T-helper 2 cell treated with Interferon-gamma antibody and Interleukin-4, amounts not matched to agents 5 μg/mL and 100 μg/mL, for 36 hours (primary cell): ENCODE results near the gene DERL2.
A peak's percentile ranks its signal among the peaks of the same experiment; 100 is the strongest.

Source experiments
- DNase-seq: peaks from one replicate; pipeline ENCODE4 v3.0.0; 2021; ENCODE audit warnings: low spot score
- H3K27ac Mint-ChIP-seq: one replicate; pipeline ENCODE4 v1.8.0; 2021; ENCODE audit warnings: mild to moderate bottlenecking, mixed read lengths
- H3K27me3 Mint-ChIP-seq: one replicate; pipeline ENCODE4 v1.8.0; 2021; ENCODE audit warnings: low read depth, mixed read lengths
- H3K36me3 Mint-ChIP-seq: one replicate; pipeline ENCODE4 v1.8.0; 2021; ENCODE audit warnings: low read depth, mixed read lengths
- H3K4me1 Mint-ChIP-seq: one replicate; pipeline ENCODE4 v1.8.0; 2021; ENCODE audit warnings: low read depth, mixed read lengths
- H3K4me3 Mint-ChIP-seq: one replicate; pipeline ENCODE4 v1.8.0; 2022; ENCODE audit warnings: mild to moderate bottlenecking, moderate library complexity, mixed read lengths
- H3K9me3 Mint-ChIP-seq: one replicate; pipeline ENCODE4 v1.8.0; 2021; ENCODE audit warnings: mixed read lengths

The DERL2 gene

DNA sequence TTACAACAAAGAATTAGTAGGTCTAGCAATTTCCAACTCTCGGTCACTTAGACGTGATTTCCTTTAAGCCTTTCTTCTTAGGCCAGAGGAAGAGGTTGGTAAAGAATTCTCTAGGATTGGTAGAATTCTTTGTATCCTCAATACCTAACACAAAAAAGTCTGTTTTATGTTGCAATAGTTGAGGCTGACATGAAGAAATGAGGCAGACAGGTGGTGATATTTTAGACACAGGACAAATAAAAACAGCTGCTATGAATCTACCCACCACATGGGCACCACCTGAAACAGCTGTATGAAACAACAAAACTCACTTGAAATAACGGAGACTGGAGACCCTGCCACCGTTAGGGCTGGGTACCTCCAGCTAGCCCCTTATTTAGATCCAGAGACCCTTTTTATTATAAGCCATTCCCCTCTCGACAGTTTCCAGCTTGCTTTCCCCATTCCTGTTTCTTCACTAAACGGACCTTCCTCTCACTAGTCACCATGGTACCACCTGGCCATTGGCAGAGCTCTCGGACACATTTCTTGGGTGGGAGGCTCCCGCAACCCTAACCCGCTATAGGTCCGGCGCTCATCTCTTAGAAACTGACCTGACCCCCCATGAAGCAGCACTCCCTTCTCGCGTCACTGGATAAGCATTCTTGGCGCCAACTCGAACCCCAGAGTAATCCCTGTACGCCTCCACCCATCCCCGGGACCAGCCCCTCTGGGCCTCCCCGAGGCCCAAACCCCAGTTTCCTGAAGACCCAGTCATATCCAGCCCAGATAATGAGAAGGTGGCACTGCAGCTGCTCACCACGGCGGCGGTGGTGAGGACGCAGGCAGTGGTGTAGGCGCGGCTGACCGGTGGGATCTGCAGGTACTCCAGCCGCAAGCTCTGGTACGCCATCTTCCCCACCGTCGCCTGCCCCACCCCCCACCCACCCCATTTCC, at the start of gene DERL2:
Gene DERL2 (minus strand): TSS at position 909 of the 936 bp plus-strand sequence. CDS start 17 bp downstream, at position 892.
- Mint-ChIP-seq H3K27ac (peak within 1 kb of the TSS; percentile 97), H3K4me3 (peak within 1 kb of the TSS; percentile 99), H3K9me3 (no peaks in the 10 kb centered on the region), H3K4me1 (peaks cover 35% of the 10 kb centered on the region), H3K27me3 (no peaks in the 10 kb centered on the region), H3K36me3 (peaks cover 73% of the 10 kb centered on the region)
- no peak for DNase-seq

DNA sequence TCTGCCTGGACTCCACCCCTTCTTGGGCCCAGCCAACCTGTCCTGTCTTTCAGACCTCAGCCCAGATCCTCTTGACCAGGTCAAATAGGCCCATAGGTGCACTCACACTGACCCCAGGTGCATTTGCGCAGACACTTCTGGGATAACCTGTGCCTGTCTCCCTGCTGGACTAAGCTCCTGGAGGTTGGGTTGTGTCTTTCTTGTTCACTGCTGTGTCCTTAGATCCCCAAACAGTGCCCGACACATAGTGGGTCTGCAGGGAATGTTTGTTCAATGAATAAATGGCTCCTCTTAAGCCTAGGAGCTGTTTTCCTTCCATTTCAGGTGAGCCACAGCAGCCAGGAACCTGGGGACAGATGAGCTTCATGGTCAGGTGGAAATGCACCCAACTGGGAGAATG, 49.5 kb upstream of the DERL2 start:
- Mint-ChIP-seq H3K27ac (no peak overlapping the region), H3K27me3 (no peaks in the 10 kb centered on the region), H3K4me1 (no peaks in the 10 kb centered on the region), H3K4me3 (no peak overlapping the region), H3K36me3 (peaks cover 33% of the 10 kb centered on the region), H3K9me3 (no peaks in the 10 kb centered on the region)
- no peak for DNase-seq

DNA sequence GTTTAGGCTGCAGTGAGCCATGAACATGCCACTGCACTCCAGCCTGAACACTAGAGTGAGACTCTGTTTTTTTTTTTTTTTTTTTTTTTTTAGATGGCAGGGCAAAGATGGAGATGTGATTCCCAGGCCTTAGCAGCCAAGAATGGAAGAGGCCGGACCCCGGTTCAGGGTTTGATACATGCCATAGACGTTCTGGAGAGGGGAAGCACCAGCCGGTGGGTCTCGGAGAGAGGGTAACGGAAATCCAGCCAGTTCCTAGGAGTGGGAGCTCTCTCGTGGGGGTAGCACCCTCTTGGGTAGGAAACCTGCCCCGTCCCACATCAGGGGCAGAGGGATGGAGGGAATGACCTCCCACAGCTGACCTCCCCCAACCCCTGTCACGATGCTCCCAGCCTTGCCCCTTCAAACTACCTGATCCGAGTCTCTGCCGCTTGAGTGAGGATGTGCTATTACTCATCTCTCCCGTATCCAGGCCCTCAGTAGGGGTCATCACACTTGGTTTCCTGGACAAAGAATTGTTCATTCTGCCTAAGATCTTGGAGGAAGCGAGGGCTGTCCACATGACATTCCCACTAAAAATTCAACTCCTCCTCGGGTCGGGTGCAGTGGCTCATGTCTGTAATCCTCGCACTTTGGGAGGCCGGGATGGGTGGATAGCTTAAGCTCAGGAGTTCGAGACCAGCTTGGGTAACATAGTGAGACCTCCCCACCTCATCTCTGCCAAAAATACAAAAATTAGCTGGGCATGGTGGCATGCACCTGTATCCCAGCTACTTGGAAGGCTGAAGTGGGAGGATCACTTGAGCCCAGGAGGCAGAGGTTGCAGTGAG, 47.7 kb upstream of the DERL2 start:
- H3K27me3 Mint-ChIP-seq: no peaks in the 10 kb centered on the region
- no peak for DNase-seq
- H3K36me3 Mint-ChIP-seq: peaks cover 34% of the 10 kb centered on the region
- H3K4me1 Mint-ChIP-seq: no peaks in the 10 kb centered on the region
- H3K4me3 Mint-ChIP-seq: no peak overlapping the region
- no peak overlapping the region for H3K27ac Mint-ChIP-seq
- no peaks in the 10 kb centered on the region for H3K9me3 Mint-ChIP-seq

DNA sequence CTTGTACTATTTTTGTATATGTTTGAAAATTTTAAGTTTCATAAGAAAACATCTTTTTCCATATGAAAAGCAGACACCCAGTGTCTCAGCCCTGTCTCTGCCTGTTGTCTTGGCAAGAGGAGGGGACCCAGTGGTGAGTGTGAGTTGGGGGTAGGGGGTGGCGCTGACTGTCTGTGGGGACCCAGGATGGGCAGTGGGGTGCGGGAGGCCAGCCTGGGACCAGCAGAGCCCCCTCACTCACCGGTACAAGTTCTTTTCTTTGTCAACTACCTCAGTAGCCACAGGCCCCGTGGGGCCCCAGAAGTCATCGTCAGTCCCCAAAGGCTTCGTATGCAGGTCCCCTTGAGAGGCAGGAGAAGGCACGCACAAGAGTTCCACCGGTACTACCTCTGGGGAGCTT, 46.6 kb upstream of the DERL2 start:
- no peak overlapping the region for H3K27ac Mint-ChIP-seq

DNA sequence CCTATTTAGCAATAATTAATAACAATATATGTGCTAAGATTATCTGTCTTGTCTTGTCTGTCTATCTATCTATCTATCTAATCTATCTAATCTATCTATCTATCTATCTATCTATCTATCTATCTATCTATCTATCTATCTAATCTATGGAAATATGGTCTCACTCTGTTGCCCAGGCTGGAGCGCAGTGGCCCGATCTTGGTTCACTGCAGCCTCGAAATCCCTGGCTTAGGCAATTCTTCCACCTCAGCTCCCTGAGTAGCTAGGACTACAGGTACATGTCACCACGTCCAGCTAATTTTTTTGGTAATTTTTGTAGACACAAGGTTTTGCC, 45.1 kb upstream of the DERL2 start:
- Mint-ChIP-seq H3K4me1 (peaks cover 2% of the 10 kb centered on the region), H3K4me3 (no peak overlapping the region), H3K36me3 (peaks cover 41% of the 10 kb centered on the region), H3K27ac (no peak overlapping the region), H3K9me3 (no peaks in the 10 kb centered on the region), H3K27me3 (no peaks in the 10 kb centered on the region)
- DNase-seq: no peak

More for the DNA sequence above, 46.6 kb upstream of the DERL2 start:
- H3K27me3 Mint-ChIP-seq: no peaks in the 10 kb centered on the region
- no peaks in the 10 kb centered on the region for H3K9me3 Mint-ChIP-seq
- H3K4me3 Mint-ChIP-seq: no peak overlapping the region
- no peaks in the 10 kb centered on the region for H3K4me1 Mint-ChIP-seq
- no peak for DNase-seq
- H3K36me3 Mint-ChIP-seq: peaks cover 31% of the 10 kb centered on the region

DNA sequence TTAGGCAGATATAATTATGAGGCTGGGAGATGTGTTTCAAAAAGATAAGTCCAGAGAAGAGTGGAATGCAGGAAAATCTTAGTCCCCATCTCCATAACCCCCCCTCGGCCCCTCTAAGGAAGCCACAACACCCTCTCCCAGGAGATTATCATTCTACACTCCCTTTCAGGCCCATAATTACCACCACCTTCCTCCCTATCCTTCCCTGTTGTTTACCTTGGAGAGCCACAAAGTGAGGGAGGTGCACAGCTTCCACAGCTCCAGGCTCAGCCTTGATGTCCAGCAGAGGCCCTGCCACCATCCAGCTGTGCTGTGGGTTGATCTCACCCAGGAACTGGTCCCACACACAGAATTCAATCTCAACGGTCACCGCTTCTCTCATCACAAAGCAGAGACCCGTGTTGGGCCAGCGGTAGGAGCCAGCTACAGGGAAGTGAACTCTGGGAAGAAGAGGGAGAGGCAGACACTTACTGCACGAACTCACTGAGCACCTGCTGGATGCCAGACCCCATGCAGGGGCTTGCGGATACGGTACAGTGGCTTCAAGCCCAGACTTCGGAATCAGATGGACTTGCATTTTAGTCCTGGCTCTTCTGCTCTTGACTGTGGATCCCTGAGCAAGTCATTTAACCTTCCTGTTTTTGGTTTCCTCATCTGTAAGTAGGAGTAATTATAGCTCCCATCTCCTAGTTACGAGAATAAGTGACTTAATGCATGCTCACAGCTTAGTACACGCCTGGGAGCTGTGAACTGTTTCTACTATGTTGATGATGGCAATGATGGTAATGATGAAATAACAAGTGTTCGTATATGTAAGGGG, 44.5 kb upstream of the DERL2 start:
- DNase-seq: no peak
- Mint-ChIP-seq H3K9me3 (no peaks in the 10 kb centered on the region), H3K4me3 (no peak overlapping the region), H3K27me3 (no peaks in the 10 kb centered on the region), H3K27ac (no peak overlapping the region), H3K4me1 (peaks cover 2% of the 10 kb centered on the region), H3K36me3 (peaks cover 38% of the 10 kb centered on the region)

DNA sequence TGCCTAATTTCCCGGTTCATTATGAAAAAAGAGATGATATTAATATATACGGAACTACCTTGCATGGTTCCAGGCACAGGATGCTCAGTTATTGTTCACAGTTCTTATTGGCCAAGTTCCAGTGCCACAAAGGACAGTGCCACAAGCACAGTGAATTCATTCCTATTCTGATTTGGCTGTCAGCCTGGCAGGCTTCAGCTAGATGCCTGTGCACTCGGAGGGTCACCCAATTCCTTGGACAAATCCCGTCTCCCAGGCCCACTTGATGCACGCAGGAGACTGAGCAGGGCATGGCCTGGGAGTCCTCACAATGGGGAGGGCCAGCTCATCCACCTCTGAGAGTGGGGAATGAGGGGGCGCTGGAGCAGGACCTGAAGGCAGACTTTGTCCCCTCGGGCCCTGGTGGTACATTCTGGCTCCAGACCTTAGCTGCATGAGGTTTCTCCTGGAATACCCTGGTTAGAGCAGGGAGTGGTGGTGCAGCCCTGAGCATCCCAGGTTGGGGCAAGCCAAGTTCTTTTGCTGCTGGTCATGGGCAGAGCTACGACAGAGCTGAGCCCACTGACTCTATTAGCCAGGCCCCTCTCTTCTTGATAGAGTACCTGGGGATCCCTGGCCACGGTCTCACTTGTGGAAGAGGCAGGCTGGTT, 41.7 kb upstream of the DERL2 start:
- no peak for DNase-seq
- H3K27me3 Mint-ChIP-seq: no peaks in the 10 kb centered on the region
- H3K9me3 Mint-ChIP-seq: no peaks in the 10 kb centered on the region
- no peak overlapping the region for H3K27ac Mint-ChIP-seq
- H3K36me3 Mint-ChIP-seq: peaks cover 51% of the 10 kb centered on the region
- H3K4me3 Mint-ChIP-seq: no peak overlapping the region
- H3K4me1 Mint-ChIP-seq: peaks cover 2% of the 10 kb centered on the region

DNA sequence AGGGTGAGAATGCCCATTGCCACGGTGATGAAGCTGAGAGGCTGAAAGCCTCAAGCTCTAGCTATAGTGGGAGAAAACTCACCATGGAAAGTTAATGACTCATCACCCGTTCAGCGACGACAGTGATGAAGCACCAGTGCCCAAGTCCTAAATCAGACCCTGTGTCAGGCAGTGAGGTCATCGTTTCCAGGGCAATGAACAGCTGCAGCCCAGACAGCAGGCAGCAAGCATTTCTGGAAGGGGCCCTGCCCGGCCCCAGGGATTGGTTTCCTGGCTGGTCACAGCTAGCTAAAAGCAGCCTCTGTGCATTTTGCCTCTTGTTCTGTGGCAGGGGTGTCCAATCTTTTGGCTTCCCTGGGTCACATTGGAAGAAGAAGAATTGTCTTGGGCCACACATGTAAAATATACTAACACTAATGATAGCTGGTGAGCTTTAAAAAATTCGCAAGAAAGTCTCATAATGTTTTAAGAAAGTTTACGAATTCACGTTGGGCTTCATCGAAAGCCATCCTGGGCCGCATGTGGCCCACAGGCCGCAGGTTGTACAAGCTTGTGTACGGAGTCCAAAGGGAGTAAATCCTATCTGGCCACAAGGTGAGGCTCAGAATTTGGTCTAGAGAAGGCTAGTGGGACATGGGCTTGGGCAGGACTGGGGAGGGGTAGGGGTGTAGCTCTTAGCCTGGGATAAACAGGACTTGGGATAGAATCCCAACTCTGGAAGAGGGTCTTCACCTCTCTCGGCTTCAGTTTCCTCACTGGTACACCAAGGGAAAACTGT, 41.0 kb upstream of the DERL2 start:
- peak; percentile 75 for DNase-seq
- no peak overlapping the region for H3K27ac Mint-ChIP-seq
- H3K4me3 Mint-ChIP-seq: no peak overlapping the region
- peaks cover 2% of the 10 kb centered on the region for H3K4me1 Mint-ChIP-seq
- H3K36me3 Mint-ChIP-seq: peaks cover 48% of the 10 kb centered on the region
- H3K9me3 Mint-ChIP-seq: no peaks in the 10 kb centered on the region
- no peaks in the 10 kb centered on the region for H3K27me3 Mint-ChIP-seq

DNA sequence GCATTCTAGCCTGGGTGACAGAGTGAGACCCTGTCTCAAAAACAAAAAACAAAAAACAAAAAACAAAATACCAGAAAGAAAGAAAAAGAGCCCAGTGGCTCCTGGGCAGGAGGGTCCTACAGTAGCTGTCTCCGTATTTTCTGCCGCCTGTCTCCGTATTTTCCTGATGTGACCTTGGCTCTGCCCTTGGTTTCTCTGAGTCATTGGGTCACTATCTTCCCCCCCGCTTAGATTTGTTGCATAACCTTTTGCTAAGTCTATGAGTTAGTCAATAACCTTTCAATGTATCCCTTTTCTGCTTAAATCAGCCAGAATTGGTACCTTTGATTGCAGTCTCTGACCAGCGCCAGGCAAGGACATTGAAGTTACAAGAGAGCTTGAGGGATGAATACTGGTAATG, 37.3 kb upstream of the DERL2 start:
- no peak overlapping the region for H3K27ac Mint-ChIP-seq
- H3K4me3 Mint-ChIP-seq: no peak overlapping the region
- H3K9me3 Mint-ChIP-seq: no peaks in the 10 kb centered on the region
- peaks cover 2% of the 10 kb centered on the region for H3K4me1 Mint-ChIP-seq
- no peaks in the 10 kb centered on the region for H3K27me3 Mint-ChIP-seq
- peaks cover 41% of the 10 kb centered on the region for H3K36me3 Mint-ChIP-seq
- DNase-seq: no peak

DNA sequence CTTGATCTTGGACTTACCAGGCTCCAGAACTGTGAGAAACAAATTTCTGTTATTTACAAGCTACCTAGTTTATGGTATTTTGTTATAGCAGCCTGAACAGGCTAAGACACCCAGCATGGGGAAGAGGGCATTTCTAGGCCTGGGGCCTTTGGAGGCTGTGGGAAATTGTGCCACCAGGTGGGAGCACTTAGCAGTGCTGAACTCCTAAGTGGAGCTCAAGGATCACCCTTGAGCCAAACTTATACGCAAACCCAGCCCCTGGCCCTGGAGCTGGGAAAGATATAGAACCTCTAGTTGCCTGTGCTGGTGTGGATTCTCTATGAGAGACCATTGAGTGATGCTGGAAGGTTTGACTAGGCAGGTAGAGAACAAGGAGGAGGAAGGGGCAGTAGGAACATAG, 36.5 kb upstream of the DERL2 start:
- H3K36me3 Mint-ChIP-seq: peaks cover 48% of the 10 kb centered on the region
- H3K4me3 Mint-ChIP-seq: no peak overlapping the region
- H3K27ac Mint-ChIP-seq: no peak overlapping the region
- no peak for DNase-seq
- no peaks in the 10 kb centered on the region for H3K9me3 Mint-ChIP-seq
- H3K27me3 Mint-ChIP-seq: no peaks in the 10 kb centered on the region
- H3K4me1 Mint-ChIP-seq: peaks cover 2% of the 10 kb centered on the region

DNA sequence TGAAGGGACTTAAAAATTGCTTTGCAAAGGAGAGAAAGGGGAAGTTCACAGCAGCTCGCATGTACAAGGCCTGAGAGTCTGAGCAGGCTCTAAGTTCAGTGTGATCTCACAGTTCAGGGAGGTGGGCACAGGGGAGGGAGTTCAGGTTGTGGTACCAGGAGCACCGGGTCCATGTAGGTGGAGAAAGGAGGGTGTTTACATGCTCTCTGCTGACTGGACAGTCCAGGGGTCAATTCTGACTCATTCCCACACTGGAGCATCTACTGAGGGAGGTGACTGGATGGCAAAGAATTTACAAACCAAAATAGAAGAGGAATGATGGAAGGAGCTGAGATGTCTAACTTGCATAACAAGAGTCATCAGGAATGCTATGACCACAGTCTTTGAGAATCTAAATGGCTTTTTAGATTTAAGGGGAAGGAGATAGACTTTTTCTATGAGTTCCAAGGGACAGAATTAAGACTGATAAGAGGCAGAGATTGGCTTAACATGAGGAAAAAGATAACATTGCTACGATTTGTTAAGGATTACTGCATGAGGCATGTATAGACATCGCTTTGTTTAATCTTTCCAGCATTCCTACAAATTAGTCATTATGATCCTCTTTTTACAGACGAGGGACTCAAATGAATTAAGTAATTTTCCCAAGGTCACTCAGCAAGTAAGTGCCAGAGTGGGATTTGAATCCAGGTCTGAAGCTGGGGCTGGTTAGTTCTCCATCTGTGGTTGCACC, 30.2 kb upstream of the DERL2 start:
- Mint-ChIP-seq H3K4me1 (peaks cover 22% of the 10 kb centered on the region), H3K4me3 (no peak overlapping the region), H3K27me3 (no peaks in the 10 kb centered on the region), H3K9me3 (peaks cover 5% of the 10 kb centered on the region), H3K27ac (no peak overlapping the region), H3K36me3 (peaks cover 58% of the 10 kb centered on the region)
- DNase-seq: no peak

DNA sequence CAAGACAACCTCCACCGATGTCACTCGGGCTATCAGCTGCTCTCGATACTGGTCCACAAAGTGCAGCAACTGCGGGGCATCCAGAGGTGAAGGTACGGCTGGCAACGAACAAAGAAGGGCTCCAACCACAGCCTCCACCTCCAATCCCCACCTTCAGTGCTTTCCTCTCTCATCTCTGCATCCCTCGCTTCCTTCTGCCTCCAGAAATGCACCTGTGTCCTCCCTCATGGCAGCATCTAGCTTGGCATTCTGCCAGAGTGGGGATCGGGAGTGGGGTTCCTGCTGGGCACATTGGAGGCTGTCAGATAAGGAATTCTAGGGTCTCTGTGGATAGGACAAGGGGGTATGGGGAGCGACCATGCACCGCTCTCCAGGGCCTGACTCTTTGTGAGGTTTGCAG, 29.0 kb upstream of the DERL2 start:
- Mint-ChIP-seq H3K4me3 (no peak overlapping the region), H3K9me3 (peaks cover 5% of the 10 kb centered on the region), H3K4me1 (peaks cover 22% of the 10 kb centered on the region), H3K27ac (no peak overlapping the region), H3K27me3 (no peaks in the 10 kb centered on the region), H3K36me3 (peaks cover 57% of the 10 kb centered on the region)
- DNase-seq: no peak
